ENCODE results near the gene ACACA.
A peak's percentile ranks its signal among the peaks of the same experiment; 100 is the strongest.
"Not testable (repeated sequence)": the region's sequence is repeated elsewhere in the genome, so short reads cannot be mapped to it uniquely, and the experiment has no call there.

ACACA gene

DNA sequence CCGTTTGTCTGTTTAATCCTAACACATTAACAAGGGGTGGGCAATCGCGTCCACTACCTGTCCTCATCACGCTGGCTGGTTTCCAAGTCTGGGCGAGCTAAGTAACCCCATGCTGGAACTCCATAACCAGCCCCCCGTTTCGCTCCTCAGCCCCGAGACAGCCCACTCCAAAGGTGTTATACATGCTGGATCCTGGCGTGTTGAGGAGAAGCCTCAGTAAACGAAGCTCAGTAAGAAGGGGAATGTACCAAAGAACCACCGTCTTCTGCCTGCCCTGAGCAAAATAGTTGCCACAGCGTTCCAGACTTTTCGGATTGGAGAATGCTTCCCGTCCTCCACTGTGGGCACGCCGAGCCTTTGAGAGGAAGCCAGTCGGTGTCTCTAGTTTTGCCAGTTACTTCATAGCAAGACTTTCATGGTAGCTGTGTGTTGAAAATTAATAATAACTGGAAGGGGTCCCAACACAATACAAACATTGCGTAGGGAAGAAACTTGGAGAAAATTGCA is 46.9 kb downstream of the ACACA start:
- DNase-seq, result no peak
- peak overlapping the region; percentile 56 for H3K4me3 ChIP-seq (ENCODE audit: low read length)

DNA sequence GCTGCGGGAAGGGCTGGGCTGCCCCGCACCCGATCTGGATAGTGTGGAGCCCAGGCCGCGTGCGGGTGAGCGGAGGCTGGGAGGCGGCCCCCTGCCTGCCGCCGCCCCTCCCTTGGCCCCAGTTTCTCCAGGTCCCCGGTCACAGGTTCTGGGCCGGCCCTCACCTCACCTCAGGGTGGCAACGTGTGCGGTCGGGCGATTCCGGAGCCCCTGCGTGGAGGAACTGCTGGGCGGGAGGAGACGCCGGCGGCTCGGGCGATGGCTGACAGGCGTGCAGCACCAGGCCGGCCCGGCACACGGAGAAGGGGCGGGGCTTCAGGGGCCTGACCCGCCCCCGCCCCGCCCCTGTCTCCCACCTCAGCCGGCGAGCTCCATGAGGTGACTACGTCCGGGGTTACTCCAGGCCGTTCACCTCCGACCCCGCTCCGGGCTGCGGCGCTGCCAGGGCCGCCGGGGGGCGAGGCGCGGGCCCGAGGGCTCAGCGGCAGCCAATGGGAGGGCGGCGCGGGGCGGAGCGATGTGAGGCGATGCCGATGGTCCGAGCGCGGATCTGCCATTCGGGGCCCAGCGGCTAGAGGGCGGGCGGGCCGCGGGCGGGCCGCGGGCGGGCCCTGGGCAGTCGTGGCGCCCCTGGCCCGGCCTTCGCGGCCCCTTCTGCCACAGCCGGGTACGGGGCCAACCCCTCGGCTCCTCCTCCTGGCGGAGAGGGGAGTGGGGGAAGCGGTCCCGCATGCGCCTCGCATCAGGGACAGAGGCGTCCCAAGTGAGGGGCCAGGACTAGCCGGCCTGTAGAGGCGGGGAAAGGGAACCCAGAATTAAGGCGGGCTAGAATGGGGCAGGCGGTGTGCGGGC is 47.6 kb downstream of the ACACA start:
- no peaks in the 10 kb centered on the region for H3K9me2 ChIP-seq (replicated peaks; ENCODE audit: insufficient read depth, low read length)
- 0 out of 2 replicates have a peak, but pooled peaks cover 5% of the 10 kb centered on the region for H3K4me1 ChIP-seq (ENCODE audit: low read length)
- TF ChIP-seq, protein P1, sequence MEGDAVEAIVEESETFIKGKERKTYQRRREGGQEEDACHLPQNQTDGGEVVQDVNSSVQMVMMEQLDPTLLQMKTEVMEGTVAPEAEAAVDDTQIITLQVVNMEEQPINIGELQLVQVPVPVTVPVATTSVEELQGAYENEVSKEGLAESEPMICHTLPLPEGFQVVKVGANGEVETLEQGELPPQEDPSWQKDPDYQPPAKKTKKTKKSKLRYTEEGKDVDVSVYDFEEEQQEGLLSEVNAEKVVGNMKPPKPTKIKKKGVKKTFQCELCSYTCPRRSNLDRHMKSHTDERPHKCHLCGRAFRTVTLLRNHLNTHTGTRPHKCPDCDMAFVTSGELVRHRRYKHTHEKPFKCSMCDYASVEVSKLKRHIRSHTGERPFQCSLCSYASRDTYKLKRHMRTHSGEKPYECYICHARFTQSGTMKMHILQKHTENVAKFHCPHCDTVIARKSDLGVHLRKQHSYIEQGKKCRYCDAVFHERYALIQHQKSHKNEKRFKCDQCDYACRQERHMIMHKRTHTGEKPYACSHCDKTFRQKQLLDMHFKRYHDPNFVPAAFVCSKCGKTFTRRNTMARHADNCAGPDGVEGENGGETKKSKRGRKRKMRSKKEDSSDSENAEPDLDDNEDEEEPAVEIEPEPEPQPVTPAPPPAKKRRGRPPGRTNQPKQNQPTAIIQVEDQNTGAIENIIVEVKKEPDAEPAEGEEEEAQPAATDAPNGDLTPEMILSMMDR (IDR thresholded peaks at IDR 0.05; ENCODE audit: low read length), result peak; percentile 5; the same call in 1 of the 2 replicates
- TF ChIP-seq EZH2phosphoT487 (IDR thresholded peaks at IDR 0.05; ENCODE audit: low read length), result no peak
- H3K27ac ChIP-seq (ENCODE audit: low read length), result peak overlapping the region; percentile 25; the same call in 1 of the 2 replicates
- peaks cover 5% of the 10 kb centered on the region; the same call in 1 of the 2 replicates for H3F3A ChIP-seq (ENCODE audit: insufficient read depth, low read length)
- H3K27me3 ChIP-seq (replicated peaks; ENCODE audit: insufficient read depth, low read length), result no peaks in the 10 kb centered on the region
- peaks cover 38% of the 10 kb centered on the region for H3K79me2 ChIP-seq (ENCODE audit: low read length)
- H3K36me3 ChIP-seq (replicated peaks; ENCODE audit: insufficient read depth, low read length), result no peaks in the 10 kb centered on the region
- H4K20me1 ChIP-seq (ENCODE audit: insufficient read depth, low read length), result no peaks in the 10 kb centered on the region
- H3K4me3 ChIP-seq (ENCODE audit: low read length), result peak overlapping the region; percentile 78
- DNase-seq, result peak; percentile 97
- peak overlapping the region; percentile 93 for H2AFZ ChIP-seq (ENCODE audit: low read length)
- peak overlapping the region; percentile 84 for H3K9ac ChIP-seq (ENCODE audit: low read length)
- H3K4me2 ChIP-seq (ENCODE audit: low read depth, low read length), result peak overlapping the region; percentile 92
- no peaks in the 10 kb centered on the region for H3K9me3 ChIP-seq (replicated peaks; ENCODE audit: insufficient read depth, low read length)

More for the DNA sequence above, 46.9 kb downstream of the ACACA start:
- no peak for TF ChIP-seq EZH2 (optimal IDR thresholded peaks at IDR 0.05; ENCODE audit: low read depth, low read length)
- TF ChIP-seq, protein P1 (IDR thresholded peaks at IDR 0.05; ENCODE audit: low read length), result no peak
- no peak for TF ChIP-seq EZH2phosphoT487 (IDR thresholded peaks at IDR 0.05; ENCODE audit: low read length)
- no peaks in the 10 kb centered on the region for H3K9me2 ChIP-seq (replicated peaks; ENCODE audit: insufficient read depth, low read length)
- H3K4me2 ChIP-seq (ENCODE audit: low read depth, low read length), result peak overlapping the region; percentile 51
- peaks cover 5% of the 10 kb centered on the region; the same call in 1 of the 2 replicates for H3F3A ChIP-seq (ENCODE audit: insufficient read depth, low read length)
- no peaks in the 10 kb centered on the region for H3K36me3 ChIP-seq (replicated peaks; ENCODE audit: insufficient read depth, low read length)
- no peaks in the 10 kb centered on the region for H3K9me3 ChIP-seq (replicated peaks; ENCODE audit: insufficient read depth, low read length)
- 0 out of 2 replicates have a peak, but pooled peaks cover 5% of the 10 kb centered on the region for H3K4me1 ChIP-seq (ENCODE audit: low read length)
- no peak overlapping the region; the same call in 1 of the 2 replicates for H3K27ac ChIP-seq (ENCODE audit: low read length)
- no peaks in the 10 kb centered on the region for H3K27me3 ChIP-seq (replicated peaks; ENCODE audit: insufficient read depth, low read length)
- H4K20me1 ChIP-seq (ENCODE audit: insufficient read depth, low read length), result no peaks in the 10 kb centered on the region
- peak overlapping the region; percentile 92 for H2AFZ ChIP-seq (ENCODE audit: low read length)
- H3K79me2 ChIP-seq (ENCODE audit: low read length), result peaks cover 31% of the 10 kb centered on the region
- H3K9ac ChIP-seq (ENCODE audit: low read length), result peak overlapping the region; percentile 62

DNA sequence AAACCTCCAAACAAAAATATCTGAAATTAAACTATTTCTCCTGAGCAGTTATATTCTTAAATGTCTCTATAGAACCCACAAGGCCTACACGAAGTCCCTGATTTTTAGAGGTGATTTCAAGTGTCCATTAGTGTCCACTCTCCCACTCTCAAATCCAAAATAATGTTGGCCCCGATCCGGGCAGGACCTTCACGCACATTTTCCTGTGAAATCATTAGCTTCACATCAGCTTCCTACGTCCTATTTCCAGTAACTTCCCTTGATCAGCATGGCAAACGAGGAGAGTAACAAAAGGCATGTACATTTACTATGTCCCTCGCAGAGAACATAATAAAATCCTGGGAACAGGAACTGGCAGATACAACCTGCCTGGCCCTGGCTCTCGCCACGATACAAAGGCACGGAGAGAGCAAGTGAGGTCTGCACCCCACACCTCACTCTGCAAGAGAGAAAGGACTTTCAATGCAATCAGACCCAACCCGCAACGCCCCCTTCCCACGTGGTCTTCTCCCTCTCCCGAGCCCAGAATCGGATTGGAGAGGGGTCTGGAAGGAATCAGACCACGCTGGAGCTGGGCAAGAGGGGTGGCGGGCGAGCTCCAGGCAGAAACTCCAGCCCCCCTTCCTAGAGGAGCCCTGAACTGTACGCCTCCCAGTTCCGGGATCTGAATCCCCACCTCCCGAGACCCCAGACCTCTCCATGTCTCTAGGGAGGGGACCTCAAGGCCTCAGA is 48.4 kb downstream of the ACACA start:
- no peaks in the 10 kb centered on the region for H3K27me3 ChIP-seq (replicated peaks; ENCODE audit: insufficient read depth, low read length)
- 0 out of 2 replicates have a peak, but pooled peaks cover 5% of the 10 kb centered on the region for H3K4me1 ChIP-seq (ENCODE audit: low read length)
- peaks cover 43% of the 10 kb centered on the region for H3K79me2 ChIP-seq (ENCODE audit: low read length)

DNA sequence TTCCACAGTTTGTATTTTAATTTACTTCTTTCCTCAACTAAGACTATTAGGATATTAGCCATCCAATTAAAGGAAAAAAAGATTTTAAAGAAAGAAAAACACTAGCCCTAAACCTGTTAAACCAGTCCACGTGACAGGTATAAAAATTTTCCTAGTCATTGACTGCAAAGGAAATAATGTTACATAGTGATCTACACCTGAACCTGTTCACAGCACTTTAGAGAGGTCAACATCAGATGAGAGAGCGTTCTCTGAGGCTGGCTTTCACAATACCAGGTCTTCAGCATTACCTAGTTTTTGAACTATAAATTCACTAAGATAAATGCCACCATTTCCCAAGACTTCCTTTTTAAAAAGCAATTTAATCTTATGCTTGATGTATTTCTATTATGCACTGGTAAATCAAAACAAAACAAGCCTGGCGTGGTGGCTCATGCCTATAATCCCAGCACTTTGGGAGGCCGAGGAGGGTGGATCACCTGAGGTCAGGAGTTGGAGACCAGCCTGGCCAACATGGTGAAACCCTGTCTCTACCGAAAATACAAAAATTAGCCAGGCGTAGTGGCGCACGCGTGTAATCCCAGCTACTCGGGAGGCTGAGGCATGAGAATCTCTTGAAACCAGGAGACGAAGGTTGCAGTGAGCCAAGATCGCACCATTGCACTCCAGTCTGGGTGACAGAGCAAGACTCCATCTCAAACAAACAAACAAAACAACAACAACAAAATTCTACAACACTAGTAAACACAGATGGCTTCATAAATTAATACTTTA is 49.7 kb downstream of the ACACA start:
- H3K27ac ChIP-seq (ENCODE audit: low read length); H3K9ac ChIP-seq (ENCODE audit: low read length); H3K36me3 ChIP-seq (replicated peaks; ENCODE audit: insufficient read depth, low read length); DNase-seq; H2AFZ ChIP-seq (ENCODE audit: low read length); H4K20me1 ChIP-seq (ENCODE audit: insufficient read depth, low read length); H3K27me3 ChIP-seq (replicated peaks; ENCODE audit: insufficient read depth, low read length); H3K4me1 ChIP-seq (ENCODE audit: low read length); H3K4me3 ChIP-seq (ENCODE audit: low read length); H3K9me3 ChIP-seq (replicated peaks; ENCODE audit: insufficient read depth, low read length); H3F3A ChIP-seq (ENCODE audit: insufficient read depth, low read length); H3K9me2 ChIP-seq (replicated peaks; ENCODE audit: insufficient read depth, low read length): not testable (repeated sequence)
- peaks cover 54% of the 10 kb centered on the region for H3K79me2 ChIP-seq (ENCODE audit: low read length)
- H3K4me2 ChIP-seq (ENCODE audit: low read depth, low read length), result peak overlapping the region; percentile 92

More for the DNA sequence above, 48.4 kb downstream of the ACACA start:
- peak overlapping the region; percentile 92 for H3K4me2 ChIP-seq (ENCODE audit: low read depth, low read length)
- TF ChIP-seq, protein P1 (IDR thresholded peaks at IDR 0.05; ENCODE audit: low read length), result no peak
- TF ChIP-seq EZH2 (optimal IDR thresholded peaks at IDR 0.05; ENCODE audit: low read depth, low read length) (no peak), EZH2phosphoT487 (IDR thresholded peaks at IDR 0.05; ENCODE audit: low read length) (no peak)
- H2AFZ ChIP-seq (ENCODE audit: low read length), result peak overlapping the region; percentile 93
- H3K9me2 ChIP-seq (replicated peaks; ENCODE audit: insufficient read depth, low read length), result no peaks in the 10 kb centered on the region
- H3K9me3 ChIP-seq (replicated peaks; ENCODE audit: insufficient read depth, low read length), result no peaks in the 10 kb centered on the region
- peaks cover 5% of the 10 kb centered on the region; the same call in 1 of the 2 replicates for H3F3A ChIP-seq (ENCODE audit: insufficient read depth, low read length)
- H3K36me3 ChIP-seq (replicated peaks; ENCODE audit: insufficient read depth, low read length), result no peaks in the 10 kb centered on the region
- no peaks in the 10 kb centered on the region for H4K20me1 ChIP-seq (ENCODE audit: insufficient read depth, low read length)
- peak overlapping the region; percentile 78 for H3K4me3 ChIP-seq (ENCODE audit: low read length)
- H3K9ac ChIP-seq (ENCODE audit: low read length), result peak overlapping the region; percentile 84
- peak overlapping the region; percentile 25; the same call in 1 of the 2 replicates for H3K27ac ChIP-seq (ENCODE audit: low read length)
- peak; percentile 46 for DNase-seq

All from MM.1S (cell line).